ENCODE results near the gene CSNK2A1. TPM values are rescaled to one million over a fixed set of nuclear protein-coding genes. Genes with fewer than 3 reads are reported as not detected.

The CSNK2A1 gene
- total RNA-seq, 1 experiment from 2014 or later: 229 TPM

DNA sequence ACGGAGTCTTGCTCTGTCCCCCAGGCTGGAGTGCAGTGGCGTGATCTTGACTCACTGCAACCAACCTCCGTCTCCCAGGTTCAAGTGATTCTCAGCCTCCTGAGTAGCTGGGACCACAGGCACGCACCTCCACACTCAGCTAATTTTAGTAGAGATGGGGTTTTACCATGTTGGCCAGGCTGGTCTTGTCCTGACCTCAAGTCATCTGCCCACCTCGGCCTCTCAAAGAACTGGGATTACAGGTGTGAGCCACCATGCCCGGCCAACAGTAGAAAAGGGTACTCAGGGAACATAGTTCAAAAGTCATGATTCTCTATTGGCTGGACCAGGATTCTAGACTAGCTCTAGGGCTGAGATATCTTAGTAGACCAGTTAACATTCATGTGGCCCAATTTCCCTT lies 5.6 kb downstream of the CSNK2A1 start:
- Histone ChIP-seq H2BK12ac (ENCODE audit: insufficient read length, low read depth, low read length) (no peak overlapping the region), H3K14ac (ENCODE audit: insufficient read depth, low read length) (no peak overlapping the region), H3K9me3 (ENCODE audit: control insufficient read depth, low read depth, low read length) (no peaks in the 10 kb centered on the region), H3K4ac (ENCODE audit: low read depth, low read length) (no peak overlapping the region), H3K4me2 (ENCODE audit: insufficient read depth, insufficient read length, low read length) (no peak overlapping the region), H4K20me1 (ENCODE audit: control insufficient read depth, insufficient read depth, insufficient read length) (no peaks in the 10 kb centered on the region), H4K8ac (replicated peaks; ENCODE audit: insufficient read length, low read depth, low read length) (no peak overlapping the region), H2BK20ac (ENCODE audit: low read depth, low read length, poor library complexity, severe bottlenecking) (no peak overlapping the region), H4K5ac (ENCODE audit: insufficient read length, low read depth, low read length) (no peak overlapping the region), H3K9ac (ENCODE audit: extremely low read depth, insufficient read length, low read length) (no peak overlapping the region), H3K79me2 (ENCODE audit: insufficient read depth, low read length) (peaks cover 84% of the 10 kb centered on the region), H3K23ac (ENCODE audit: insufficient read length, low read depth, low read length) (no peak overlapping the region), H3K4me1 (ENCODE audit: insufficient read depth, low read length) (0 out of 2 replicates have a peak, but pooled peaks cover 6% of the 10 kb centered on the region), H3K79me1 (ENCODE audit: insufficient read depth, low read depth, low read length, poor library complexity, severe bottlenecking) (peaks cover 3% of the 10 kb centered on the region), H4K91ac (ENCODE audit: insufficient read length, low read depth, low read length) (no peak overlapping the region), H2BK120ac (ENCODE audit: low read depth, low read length, poor library complexity, severe bottlenecking) (no peak overlapping the region), H3K27me3 (ENCODE audit: insufficient read depth, low read length) (no peaks in the 10 kb centered on the region), H2AFZ (ENCODE audit: low read length) (no peak overlapping the region), H3K23me2 (ENCODE audit: insufficient read length, low read depth, low read length, poor library complexity, severe bottlenecking) (peaks cover 5% of the 10 kb centered on the region), H2BK5ac (ENCODE audit: insufficient read length, low read length) (no peak overlapping the region), H3T11ph (ENCODE audit: low read length) (no peak overlapping the region), H3K56ac (ENCODE audit: insufficient read length, low read depth, low read length) (no peak overlapping the region), H2AK5ac (ENCODE audit: insufficient read length, low read length) (no peak overlapping the region), H2BK15ac (ENCODE audit: low read depth, low read length) (no peak overlapping the region), H3K27ac (ENCODE audit: insufficient read length, low read depth, low read length) (no peak overlapping the region), H3K18ac (ENCODE audit: insufficient read length, low read depth, low read length) (no peak overlapping the region)
- TF ChIP-seq, protein P1, sequence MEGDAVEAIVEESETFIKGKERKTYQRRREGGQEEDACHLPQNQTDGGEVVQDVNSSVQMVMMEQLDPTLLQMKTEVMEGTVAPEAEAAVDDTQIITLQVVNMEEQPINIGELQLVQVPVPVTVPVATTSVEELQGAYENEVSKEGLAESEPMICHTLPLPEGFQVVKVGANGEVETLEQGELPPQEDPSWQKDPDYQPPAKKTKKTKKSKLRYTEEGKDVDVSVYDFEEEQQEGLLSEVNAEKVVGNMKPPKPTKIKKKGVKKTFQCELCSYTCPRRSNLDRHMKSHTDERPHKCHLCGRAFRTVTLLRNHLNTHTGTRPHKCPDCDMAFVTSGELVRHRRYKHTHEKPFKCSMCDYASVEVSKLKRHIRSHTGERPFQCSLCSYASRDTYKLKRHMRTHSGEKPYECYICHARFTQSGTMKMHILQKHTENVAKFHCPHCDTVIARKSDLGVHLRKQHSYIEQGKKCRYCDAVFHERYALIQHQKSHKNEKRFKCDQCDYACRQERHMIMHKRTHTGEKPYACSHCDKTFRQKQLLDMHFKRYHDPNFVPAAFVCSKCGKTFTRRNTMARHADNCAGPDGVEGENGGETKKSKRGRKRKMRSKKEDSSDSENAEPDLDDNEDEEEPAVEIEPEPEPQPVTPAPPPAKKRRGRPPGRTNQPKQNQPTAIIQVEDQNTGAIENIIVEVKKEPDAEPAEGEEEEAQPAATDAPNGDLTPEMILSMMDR (conservative IDR thresholded peaks at IDR 0.05): no peak
- no peak for DNase-seq
- Mint-ChIP-seq H3K27ac (no peak overlapping the region), H3K27me3 (ENCODE audit: low read depth) (no peaks in the 10 kb centered on the region), H3K4me3 (peak overlapping the region in 1 of 2 experiments; percentile 21; a peak in 1 of 5 replicates), H3K4me1 (peaks cover 77 to 84% of the 10 kb centered on the region in 2 experiments), H3K36me3 (ENCODE audit: insufficient read depth in 1 of 3, low read depth in 3 of 3) (peaks cover 20 to 32% (median 20%) of the 10 kb centered on the region in 3 experiments), H3K9me3 (peaks cover 0 to 5% of the 10 kb centered on the region in 2 experiments; a peak in 3 of 5 replicates)
- no CpG with 5 or more reads among the region's 6 CpGs for WGBS (ENCODE audit: extremely low coverage, insufficient read length, low lambda C conversion rate)
